ENCODE measurements around the gene MYH4.

DNA sequence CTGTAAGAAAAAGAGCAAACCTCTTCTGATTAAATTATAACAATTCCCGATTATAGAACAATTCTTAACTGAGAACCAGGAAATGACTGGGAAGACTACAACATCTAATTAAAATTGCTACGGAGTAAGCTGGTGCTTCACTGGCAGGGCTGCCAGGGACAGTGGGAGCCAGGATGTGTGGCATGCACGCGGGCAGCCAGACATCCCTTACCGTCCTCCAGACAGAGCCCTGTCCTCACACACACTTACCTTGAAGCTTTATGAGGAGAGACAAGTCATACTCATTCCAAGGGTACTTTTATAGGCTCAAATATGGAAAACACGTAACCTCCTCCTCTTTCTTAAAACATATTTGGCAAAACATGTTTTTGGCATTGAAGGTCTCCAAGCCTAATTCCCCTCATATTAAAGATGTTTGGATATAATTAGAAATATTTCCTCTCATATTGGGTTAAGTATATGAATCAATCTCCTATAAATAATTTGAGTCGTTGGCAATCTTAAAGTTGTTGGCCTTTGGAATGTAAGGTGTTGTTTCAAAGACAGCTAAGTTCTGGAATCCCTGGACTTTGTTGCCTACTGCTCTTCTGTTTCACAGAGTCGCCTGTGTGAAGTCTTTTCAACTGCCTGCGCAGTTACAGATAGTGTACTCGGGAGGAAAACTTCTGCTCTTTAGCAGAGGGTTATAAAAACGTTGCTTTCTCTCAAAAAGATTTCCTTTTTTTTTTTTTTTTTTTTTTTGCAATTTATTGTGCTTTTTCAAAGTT, 49.1 kb upstream of the MYH4 start, which contains the start of gene MYH1:
- no peak for TF ChIP-seq EP300 (IDR thresholded peaks at IDR 0.05; ENCODE audit: borderline replicate concordance in 1 of 2, low read depth in 1 of 2, low read length in 1 of 2)
- TF ChIP-seq, protein P1, sequence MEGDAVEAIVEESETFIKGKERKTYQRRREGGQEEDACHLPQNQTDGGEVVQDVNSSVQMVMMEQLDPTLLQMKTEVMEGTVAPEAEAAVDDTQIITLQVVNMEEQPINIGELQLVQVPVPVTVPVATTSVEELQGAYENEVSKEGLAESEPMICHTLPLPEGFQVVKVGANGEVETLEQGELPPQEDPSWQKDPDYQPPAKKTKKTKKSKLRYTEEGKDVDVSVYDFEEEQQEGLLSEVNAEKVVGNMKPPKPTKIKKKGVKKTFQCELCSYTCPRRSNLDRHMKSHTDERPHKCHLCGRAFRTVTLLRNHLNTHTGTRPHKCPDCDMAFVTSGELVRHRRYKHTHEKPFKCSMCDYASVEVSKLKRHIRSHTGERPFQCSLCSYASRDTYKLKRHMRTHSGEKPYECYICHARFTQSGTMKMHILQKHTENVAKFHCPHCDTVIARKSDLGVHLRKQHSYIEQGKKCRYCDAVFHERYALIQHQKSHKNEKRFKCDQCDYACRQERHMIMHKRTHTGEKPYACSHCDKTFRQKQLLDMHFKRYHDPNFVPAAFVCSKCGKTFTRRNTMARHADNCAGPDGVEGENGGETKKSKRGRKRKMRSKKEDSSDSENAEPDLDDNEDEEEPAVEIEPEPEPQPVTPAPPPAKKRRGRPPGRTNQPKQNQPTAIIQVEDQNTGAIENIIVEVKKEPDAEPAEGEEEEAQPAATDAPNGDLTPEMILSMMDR (IDR thresholded peaks at IDR 0.05): no peak
- TF ChIP-seq, protein P2, sequence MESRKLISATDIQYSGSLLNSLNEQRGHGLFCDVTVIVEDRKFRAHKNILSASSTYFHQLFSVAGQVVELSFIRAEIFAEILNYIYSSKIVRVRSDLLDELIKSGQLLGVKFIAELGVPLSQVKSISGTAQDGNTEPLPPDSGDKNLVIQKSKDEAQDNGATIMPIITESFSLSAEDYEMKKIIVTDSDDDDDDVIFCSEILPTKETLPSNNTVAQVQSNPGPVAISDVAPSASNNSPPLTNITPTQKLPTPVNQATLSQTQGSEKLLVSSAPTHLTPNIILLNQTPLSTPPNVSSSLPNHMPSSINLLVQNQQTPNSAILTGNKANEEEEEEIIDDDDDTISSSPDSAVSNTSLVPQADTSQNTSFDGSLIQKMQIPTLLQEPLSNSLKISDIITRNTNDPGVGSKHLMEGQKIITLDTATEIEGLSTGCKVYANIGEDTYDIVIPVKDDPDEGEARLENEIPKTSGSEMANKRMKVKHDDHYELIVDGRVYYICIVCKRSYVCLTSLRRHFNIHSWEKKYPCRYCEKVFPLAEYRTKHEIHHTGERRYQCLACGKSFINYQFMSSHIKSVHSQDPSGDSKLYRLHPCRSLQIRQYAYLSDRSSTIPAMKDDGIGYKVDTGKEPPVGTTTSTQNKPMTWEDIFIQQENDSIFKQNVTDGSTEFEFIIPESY (IDR thresholded peaks at IDR 0.05; ENCODE audit: borderline replicate concordance, low read depth): no peak
- TF ChIP-seq YY1 (IDR thresholded peaks at IDR 0.05; ENCODE audit: low read depth): no peak
- no peak for TF ChIP-seq NFIC (IDR thresholded peaks at IDR 0.05; ENCODE audit: borderline replicate concordance)
- TF ChIP-seq, protein P3, sequence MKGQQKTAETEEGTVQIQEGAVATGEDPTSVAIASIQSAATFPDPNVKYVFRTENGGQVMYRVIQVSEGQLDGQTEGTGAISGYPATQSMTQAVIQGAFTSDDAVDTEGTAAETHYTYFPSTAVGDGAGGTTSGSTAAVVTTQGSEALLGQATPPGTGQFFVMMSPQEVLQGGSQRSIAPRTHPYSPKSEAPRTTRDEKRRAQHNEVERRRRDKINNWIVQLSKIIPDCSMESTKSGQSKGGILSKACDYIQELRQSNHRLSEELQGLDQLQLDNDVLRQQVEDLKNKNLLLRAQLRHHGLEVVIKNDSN (IDR thresholded peaks at IDR 0.05; ENCODE audit: borderline replicate concordance, low read depth): no peak
- no peak for TF ChIP-seq ELF1 (IDR thresholded peaks at IDR 0.05)

Data from SK-N-SH (cell line).